Measurements from ENCODE around the gene KISS1R. TPM values are rescaled to one million over a fixed set of nuclear protein-coding genes. Genes with fewer than 3 reads are reported as not detected.

Gene KISS1R
- total RNA-seq, 5 donors from 2014 or later (not counting 1 experiment from before 2014, with no cell fraction given), result 1.5 to 4.9 (median 2.8) TPM

- Histone ChIP-seq H3K4me1 (ENCODE audit: control insufficient read depth in 1 of 2, extremely low read depth in 1 of 2, insufficient read depth in 2 of 2, low read length in 2 of 2) (peaks cover 0 to 11% of the 10 kb centered on the region in 2 experiments), H3K27ac (ENCODE audit: low read length) (no peak overlapping the region), H3K4me3 (ENCODE audit: control insufficient read depth in 1 of 2, extremely low read depth in 1 of 2, low read length in 1 of 2) (no peak overlapping the region), H3K36me3 (ENCODE audit: control insufficient read depth in 2 of 2, extremely low read depth in 1 of 2, insufficient read depth in 1 of 2, low read length in 1 of 2) (peaks cover 24 to 54% of the 10 kb centered on the region in 2 donors), H3K27me3 (replicated peaks in 1 of 2; ENCODE audit: control insufficient read depth in 2 of 2, extremely low read depth in 1 of 2, insufficient read depth in 2 of 2, low read length in 1 of 2) (no peaks in the 10 kb centered on the region), H3K9me3 (no peaks in the 10 kb centered on the region)
- WGBS (ENCODE audit: insufficient coverage), result 95% methylated on average over 33 of the region's 37 CpGs
- ChIA-PET CTCF (interaction anchor here in 1 of 2 donors (1.1 kb wide), 1 partner anchor 40 kb away, joined by 3 read pairs; no protein-coding TSS in a partner anchor), POLR2A (interaction anchor here in 1 of 2 donors (0.7 kb wide), 1 partner anchor 106 kb away, joined by 8 read pairs; no protein-coding TSS in a partner anchor)
- Mint-ChIP-seq H3K9me3 (no peaks in the 10 kb centered on the region), H3K4me3 (no peak overlapping the region), H3K36me3 (peaks cover 13% of the 10 kb centered on the region), H3K27me3 (no peaks in the 10 kb centered on the region), H3K4me1 (peaks cover 0 to 3% (median 0%) of the 10 kb centered on the region in 3 donors), H3K27ac (no peak overlapping the region)
- ATAC-seq (replicated peaks in 1 of 4), result no peak
- no peak for DNase-seq
Observed at GRCh38 chr19:879711-880438, 37.3 kb upstream of the KISS1R start.

GRCh38 chr19:881385-882071, 35.6 kb upstream of the KISS1R start:
- ATAC-seq (replicated peaks in 1 of 4), result no peak
- CTCF ChIA-PET, result no interaction called here

GRCh38 chr19:882871-883497, 34.1 kb upstream of the KISS1R start:
- H3K36me3 ChIP-seq (ENCODE audit: control insufficient read depth in 2 of 2, extremely low read depth in 1 of 2, insufficient read depth in 1 of 2, low read length in 1 of 2), result peaks cover 35 to 70% of the 10 kb centered on the region in 2 donors
- 89% methylated on average over 8 of the region's 30 CpGs for WGBS (ENCODE audit: insufficient coverage)
- H3K4me1 ChIP-seq (ENCODE audit: control insufficient read depth in 1 of 2, extremely low read depth in 1 of 2, insufficient read depth in 2 of 2, low read length in 2 of 2), result peaks cover 0 to 34% of the 10 kb centered on the region in 2 experiments
- Mint-ChIP-seq H3K4me3 (no peak overlapping the region), H3K9me3 (no peaks in the 10 kb centered on the region), H3K27ac (no peak overlapping the region), H3K4me1 (peaks cover 0 to 10% (median 0%) of the 10 kb centered on the region in 3 donors), H3K27me3 (no peaks in the 10 kb centered on the region), H3K36me3 (peaks cover 8% of the 10 kb centered on the region)
- H3K4me3 ChIP-seq (ENCODE audit: control insufficient read depth in 1 of 2, extremely low read depth in 1 of 2, low read length in 1 of 2), result no peak overlapping the region
- H3K27ac ChIP-seq (ENCODE audit: low read length), result no peak overlapping the region
- no peaks in the 10 kb centered on the region for H3K9me3 ChIP-seq
- ChIA-PET POLR2A (interaction anchor here in 1 of 2 donors (0.5 to 0.6 kb wide), 2 partner anchors 16 to 1395 kb away, joined by 4 read pairs; no protein-coding TSS in a partner anchor), CTCF (interaction anchor here in 1 of 2 donors (0.6 kb wide), 2 partner anchors 15 to 101 kb away, joined by 3 to 4 read pairs; partner anchors contain the start of gene WDR18)
- no peaks in the 10 kb centered on the region for H3K27me3 ChIP-seq (replicated peaks in 1 of 2; ENCODE audit: control insufficient read depth in 2 of 2, extremely low read depth in 1 of 2, insufficient read depth in 2 of 2, low read length in 1 of 2)
- ATAC-seq (replicated peaks in 1 of 4) (no peak), DNase-seq (no peak)

More at GRCh38 chr19:881385-882071, 35.6 kb upstream of the KISS1R start:
- H3K4me3 ChIP-seq (ENCODE audit: control insufficient read depth in 1 of 2, extremely low read depth in 1 of 2, low read length in 1 of 2), result no peak overlapping the region
- H3K4me1 Mint-ChIP-seq, result peaks cover 0 to 3% (median 0%) of the 10 kb centered on the region in 3 donors
- H3K27me3 Mint-ChIP-seq, result no peaks in the 10 kb centered on the region
- no peak for DNase-seq
- no peak overlapping the region for H3K27ac ChIP-seq (ENCODE audit: low read length)
- WGBS (ENCODE audit: insufficient coverage), result 97% methylated on average over 31 of the region's 34 CpGs
- H3K9me3 ChIP-seq, result no peaks in the 10 kb centered on the region
- no peaks in the 10 kb centered on the region for H3K27me3 ChIP-seq (replicated peaks in 1 of 2; ENCODE audit: control insufficient read depth in 2 of 2, extremely low read depth in 1 of 2, insufficient read depth in 2 of 2, low read length in 1 of 2)
- H3K4me3 Mint-ChIP-seq, result no peak overlapping the region
- H3K36me3 Mint-ChIP-seq, result peaks cover 8% of the 10 kb centered on the region
- peaks cover 0 to 20% of the 10 kb centered on the region in 2 experiments for H3K4me1 ChIP-seq (ENCODE audit: control insufficient read depth in 1 of 2, extremely low read depth in 1 of 2, insufficient read depth in 2 of 2, low read length in 2 of 2)
- POLR2A ChIA-PET, result no interaction called here
- no peak overlapping the region for H3K27ac Mint-ChIP-seq
- no peaks in the 10 kb centered on the region for H3K9me3 Mint-ChIP-seq
- H3K36me3 ChIP-seq (ENCODE audit: control insufficient read depth in 2 of 2, extremely low read depth in 1 of 2, insufficient read depth in 1 of 2, low read length in 1 of 2), result peaks cover 27 to 68% of the 10 kb centered on the region in 2 donors

GRCh38 chr19:883661-884211, 33.4 kb upstream of the KISS1R start:
- H3K36me3 ChIP-seq (ENCODE audit: control insufficient read depth in 2 of 2, extremely low read depth in 1 of 2, insufficient read depth in 1 of 2, low read length in 1 of 2), result peaks cover 35 to 71% of the 10 kb centered on the region in 2 donors
- 93% methylated on average over 22 of the region's 22 CpGs for WGBS (ENCODE audit: insufficient coverage)
- H3K27me3 ChIP-seq (replicated peaks in 1 of 2; ENCODE audit: control insufficient read depth in 2 of 2, extremely low read depth in 1 of 2, insufficient read depth in 2 of 2, low read length in 1 of 2), result no peaks in the 10 kb centered on the region
- no peak overlapping the region for H3K4me3 ChIP-seq (ENCODE audit: control insufficient read depth in 1 of 2, extremely low read depth in 1 of 2, low read length in 1 of 2)
- H3K4me1 ChIP-seq (ENCODE audit: control insufficient read depth in 1 of 2, extremely low read depth in 1 of 2, insufficient read depth in 2 of 2, low read length in 2 of 2), result peaks cover 0 to 40% of the 10 kb centered on the region in 2 experiments
- H3K27ac ChIP-seq (ENCODE audit: low read length), result no peak overlapping the region
- ChIA-PET CTCF (interaction anchor here in 1 of 2 donors (0.6 kb wide), 1 partner anchor 14 kb away, joined by 4 read pairs; no protein-coding TSS in a partner anchor), POLR2A (interaction anchor here in 1 of 2 donors (0.5 to 0.6 kb wide), 2 partner anchors 16 to 1394 kb away, joined by 4 read pairs; no protein-coding TSS in a partner anchor)
- no peaks in the 10 kb centered on the region for H3K9me3 ChIP-seq
- DNase-seq, result no peak
- no peaks in the 10 kb centered on the region for H3K27me3 Mint-ChIP-seq
- H3K36me3 Mint-ChIP-seq, result peaks cover 8% of the 10 kb centered on the region
- no peak overlapping the region for H3K27ac Mint-ChIP-seq
- H3K9me3 Mint-ChIP-seq, result no peaks in the 10 kb centered on the region
- no peak overlapping the region for H3K4me3 Mint-ChIP-seq
- no peak for ATAC-seq (replicated peaks in 1 of 4)
- peaks cover 0 to 15% (median 3%) of the 10 kb centered on the region in 3 donors for H3K4me1 Mint-ChIP-seq

- ChIA-PET CTCF (no interaction called here), POLR2A (no interaction called here)
- H3K27me3 Mint-ChIP-seq, result no peaks in the 10 kb centered on the region
- no peaks in the 10 kb centered on the region for H3K9me3 Mint-ChIP-seq
- peaks cover 0 to 20% (median 3%) of the 10 kb centered on the region in 3 donors for H3K4me1 Mint-ChIP-seq
- WGBS (ENCODE audit: insufficient coverage), result 96% methylated on average over 37 of the region's 51 CpGs
- Histone ChIP-seq H3K27ac (ENCODE audit: low read length) (no peak overlapping the region), H3K9me3 (no peaks in the 10 kb centered on the region), H3K4me3 (ENCODE audit: control insufficient read depth in 1 of 2, extremely low read depth in 1 of 2, low read length in 1 of 2) (no peak overlapping the region), H3K27me3 (replicated peaks in 1 of 2; ENCODE audit: control insufficient read depth in 2 of 2, extremely low read depth in 1 of 2, insufficient read depth in 2 of 2, low read length in 1 of 2) (no peaks in the 10 kb centered on the region), H3K4me1 (ENCODE audit: control insufficient read depth in 1 of 2, extremely low read depth in 1 of 2, insufficient read depth in 2 of 2, low read length in 2 of 2) (peaks cover 0 to 46% of the 10 kb centered on the region in 2 experiments), H3K36me3 (ENCODE audit: control insufficient read depth in 2 of 2, extremely low read depth in 1 of 2, insufficient read depth in 1 of 2, low read length in 1 of 2) (peaks cover 36 to 73% of the 10 kb centered on the region in 2 donors)
- ATAC-seq (replicated peaks in 1 of 4), result no peak
- no peak overlapping the region for H3K4me3 Mint-ChIP-seq
- H3K27ac Mint-ChIP-seq, result no peak overlapping the region
- H3K36me3 Mint-ChIP-seq, result peaks cover 5% of the 10 kb centered on the region
- DNase-seq, result no peak
Observed at GRCh38 chr19:884420-885211, 32.5 kb upstream of the KISS1R start.

Measured in T-cell (primary cell).